Measurements from ENCODE around the gene SH3RF2.
"Not testable (repeated sequence)": the region's sequence is repeated elsewhere in the genome, so short reads cannot be mapped to it uniquely, and the experiment has no call there.

The SH3RF2 gene

GRCh38 chr5:145990170-145990569 is 53.8 kb downstream of the SH3RF2 start:
- TF ChIP-seq CTCF (IDR thresholded peaks at IDR 0.05; ENCODE audit: control extremely low read depth, extremely low read depth, low read depth, missing control alignments) = no peak
- CTCF ChIA-PET = interaction anchor here (1.0 to 3.5 kb wide), 2 partner anchors 9 to 14 kb away, joined by 3 to 10 read pairs; no protein-coding TSS in a partner anchor
- DNase-seq (ENCODE audit: extremely low spot score) = no peak
- POLR2A ChIA-PET = no interaction called here

DNA sequence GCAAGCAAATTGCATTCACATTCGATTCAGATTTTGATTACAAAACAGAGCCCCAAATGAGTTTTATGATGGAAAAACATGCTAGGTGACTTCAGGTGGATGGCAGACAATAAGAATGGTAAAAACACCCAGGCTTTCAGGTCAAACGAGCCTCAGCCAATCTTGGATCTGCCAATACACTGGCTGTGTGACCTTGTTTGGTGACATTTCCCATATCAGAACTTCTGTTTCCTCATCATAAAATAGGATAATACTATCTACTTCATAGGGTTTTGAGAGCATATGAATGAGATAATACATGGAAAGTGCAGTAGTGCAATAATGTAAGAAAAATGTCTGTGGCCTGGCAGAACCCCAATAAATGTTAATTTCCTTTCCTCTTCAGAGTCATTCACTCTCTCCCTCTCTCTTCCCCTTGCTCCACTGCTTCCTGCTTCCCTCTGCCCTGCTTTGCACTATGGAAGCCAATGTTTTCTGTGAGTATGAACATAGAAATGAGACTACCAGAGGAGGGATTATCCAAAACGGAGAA is 54.7 kb downstream of the SH3RF2 start:
- ChIA-PET POLR2A (no interaction called here), CTCF (interaction anchor here (1.0 to 3.5 kb wide), 2 partner anchors 10 to 15 kb away, joined by 3 to 10 read pairs; no protein-coding TSS in a partner anchor)
- DNase-seq (ENCODE audit: extremely low spot score) = no peak
- TF ChIP-seq CTCF (IDR thresholded peaks at IDR 0.05; ENCODE audit: control extremely low read depth, extremely low read depth, low read depth, missing control alignments) = no peak

- DNase-seq (ENCODE audit: extremely low spot score); POLR2A ChIA-PET; CTCF ChIA-PET: not testable (repeated sequence)
Observed at GRCh38 chr5:145993538-145993937, 57.2 kb downstream of the SH3RF2 start.

GRCh38 chr5:145996135-145996534 is 59.8 kb downstream of the SH3RF2 start:
- CTCF ChIA-PET = no interaction called here
- no peak for DNase-seq (ENCODE audit: extremely low spot score)
- no peak for TF ChIP-seq CTCF (IDR thresholded peaks at IDR 0.05; ENCODE audit: control extremely low read depth, extremely low read depth, low read depth, missing control alignments)
- POLR2A ChIA-PET = no interaction called here

DNA sequence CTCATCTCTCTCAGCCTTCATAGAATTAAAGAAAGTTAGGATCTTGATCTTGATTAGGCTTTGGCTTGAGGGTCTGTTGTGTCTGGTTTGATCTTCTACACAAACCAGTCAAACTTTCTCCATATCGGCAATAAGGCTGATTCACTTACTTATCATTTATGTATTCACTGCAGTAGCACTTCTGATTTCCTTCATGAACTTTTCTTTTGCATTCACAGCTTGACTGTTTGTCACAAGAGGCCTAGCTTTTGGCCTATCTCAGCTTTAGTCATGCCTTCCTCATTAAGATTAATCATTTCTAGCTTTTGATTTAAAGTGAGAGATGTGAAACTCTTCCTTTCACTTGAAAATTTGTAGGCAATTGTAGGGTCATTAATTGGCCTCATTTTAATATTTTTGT is 62.8 kb downstream of the SH3RF2 start:
- ChIA-PET CTCF (interaction anchor here (1.0 kb wide), 1 partner anchor 147 kb away, joined by 3 read pairs; no protein-coding TSS in a partner anchor), POLR2A (no interaction called here)
- no peak for DNase-seq (ENCODE audit: extremely low spot score)
- TF ChIP-seq CTCF (IDR thresholded peaks at IDR 0.05; ENCODE audit: control extremely low read depth, extremely low read depth, low read depth, missing control alignments) = no peak

GRCh38 chr5:146000072-146000471 is 63.7 kb downstream of the SH3RF2 start:
- ChIA-PET POLR2A (no interaction called here), CTCF (no interaction called here)
- DNase-seq (ENCODE audit: extremely low spot score) = no peak
- no peak for TF ChIP-seq CTCF (IDR thresholded peaks at IDR 0.05; ENCODE audit: control extremely low read depth, extremely low read depth, low read depth, missing control alignments)

DNA sequence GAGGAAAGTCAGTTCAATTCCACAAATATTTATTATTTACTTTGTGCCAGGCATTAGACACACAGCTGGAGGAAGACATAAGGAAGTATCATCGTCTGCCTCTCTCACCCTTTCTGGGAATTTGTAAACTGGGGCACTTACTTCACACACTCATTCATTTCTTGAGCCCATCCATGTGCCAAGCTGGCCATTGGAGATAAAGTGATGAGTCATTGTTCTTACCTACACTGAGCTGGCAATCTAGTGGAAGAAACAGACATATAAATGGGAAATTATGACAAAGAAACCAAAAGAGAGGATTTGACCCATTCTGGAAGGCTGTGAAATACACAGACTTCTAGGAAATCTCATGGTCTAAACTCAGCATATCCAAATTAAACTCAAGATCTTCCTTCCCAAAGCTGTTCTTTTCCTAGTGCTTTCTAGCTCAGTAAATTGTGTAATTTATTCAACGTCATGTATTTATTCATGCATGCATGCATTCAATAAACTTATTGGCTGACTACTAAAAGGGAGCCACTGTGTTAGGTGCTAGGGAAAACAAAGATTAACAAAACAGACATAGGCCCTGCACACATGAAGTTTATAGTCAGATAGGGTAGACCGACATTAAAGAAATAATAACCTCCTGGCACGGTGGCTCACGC is 65.3 kb downstream of the SH3RF2 start:
- no peak for TF ChIP-seq CTCF (IDR thresholded peaks at IDR 0.05; ENCODE audit: control extremely low read depth, extremely low read depth, low read depth, missing control alignments)
- CTCF ChIA-PET = no interaction called here
- no peak for DNase-seq (ENCODE audit: extremely low spot score)
- POLR2A ChIA-PET = no interaction called here

All from GM10248 (cell line).